SK-N-MC (cell line): ENCODE measurements around the gene H2AZ2.
"Not testable (repeated sequence)": the region's sequence is repeated elsewhere in the genome, so short reads cannot be mapped to it uniquely, and the experiment has no call there.

ENCODE experiments used
- DNase-seq: peaks from one replicate; pipeline ENCODE4 v3.0.0-alpha.2; 2011; ENCODE audit warnings: low read depth, low spot score
- H3K27ac ChIP-seq: fragments of 200-600 bp; sonication (generic); 2 replicates; pipeline ENCODE4 v1.5.1; 2016; ENCODE audit warnings: mixed run types
- H3K36me3 ChIP-seq: fragments of 200-600 bp; sonication (generic); 2 replicates; pipeline ENCODE4 v1.6.1; 2017; ENCODE audit warnings: antibody characterized with exemption, low read length, mixed read lengths; ENCODE audit not compliant: insufficient read depth
- H3K4me3 ChIP-seq: fragments of 200-600 bp; sonication (generic); 2 replicates; pipeline ENCODE4 v1.5.1; 2016
- H3K9ac ChIP-seq: fragments of 200-600 bp; sonication (generic); 2 replicates; pipeline ENCODE4 v1.8.0; 2017; ENCODE audit warnings: mixed run types, mixed read lengths; ENCODE audit not compliant: insufficient read length
- H3K9me3 ChIP-seq: fragments of 200-600 bp; sonication (generic); 2 replicates; pipeline ENCODE4 v1.6.1; 2017; ENCODE audit warnings: low read depth, mild to moderate bottlenecking, antibody characterized with exemption, low read length, moderate library complexity, mixed read lengths
- EZH2 ChIP-seq: fragments of 200-600 bp; sonication (generic); IDR thresholded peaks from one replicate; pipeline ENCODE4 v1.6.1; 2017; ENCODE audit warnings: antibody characterized with exemption
- FOXP2 ChIP-seq: optimal IDR thresholded peaks from 2 replicates; pipeline ENCODE3; 2011; ENCODE audit warnings: mild to moderate bottlenecking, moderate library complexity; ENCODE audit not compliant: insufficient read depth; ENCODE audit errors: extremely low read length, control extremely low read depth
- POLR2AphosphoS5 ChIP-seq: IDR thresholded peaks from 2 replicates; pipeline ENCODE4 v1.6.1; 2012; ENCODE audit warnings: mild to moderate bottlenecking, low read depth, low read length, borderline replicate concordance

H2AZ2 gene

DNA sequence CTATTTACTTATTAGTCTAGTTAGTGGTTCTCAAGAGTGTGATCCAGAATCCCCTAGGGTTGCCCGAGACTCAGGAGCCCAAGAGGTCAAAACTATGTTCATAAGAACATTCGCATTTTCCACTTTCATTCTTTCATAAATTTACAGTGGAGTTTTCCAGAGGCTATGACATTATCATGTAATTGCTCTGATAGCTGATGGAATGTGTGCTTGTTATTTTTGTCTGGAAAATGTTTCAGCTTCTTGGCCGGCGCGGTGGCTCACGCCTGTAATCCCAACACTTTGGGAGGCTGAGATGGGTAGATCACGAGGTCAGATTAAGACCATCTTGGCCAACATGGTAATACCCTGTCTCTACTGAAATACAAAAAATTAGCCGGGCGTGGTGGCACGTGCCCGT lies 27.4 kb upstream of the H2AZ2 start:
- DNase-seq: no peak
- Histone ChIP-seq H3K4me3 (no peak overlapping the region), H3K36me3 (peaks cover 2% of the 10 kb centered on the region), H3K9me3 (no peaks in the 10 kb centered on the region), H3K9ac (no peak overlapping the region), H3K27ac (no peak overlapping the region)
- TF ChIP-seq FOXP2 (no peak), EZH2 (no peak), POLR2AphosphoS5 (no peak; the same call in 1 of the 2 replicates)

DNA sequence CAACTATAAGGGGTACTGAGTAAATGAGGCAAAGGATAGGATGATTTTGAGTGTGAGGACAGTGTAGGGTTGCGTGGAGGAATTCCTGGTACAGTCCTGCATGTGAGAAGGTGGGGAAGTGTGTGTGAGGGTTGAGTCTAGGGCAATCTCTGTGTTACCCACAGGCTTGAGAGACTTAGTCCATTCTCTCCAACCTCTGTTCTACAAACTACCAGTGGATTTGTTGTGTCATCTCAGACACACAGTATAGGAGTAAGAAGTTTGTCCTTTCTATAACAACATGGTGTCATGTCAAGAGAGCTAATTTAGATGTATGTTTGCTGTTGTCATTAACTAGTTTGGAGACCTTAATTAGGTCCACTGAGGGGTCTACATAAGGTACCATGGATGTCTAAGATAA lies 24.9 kb upstream of the H2AZ2 start:
- no peaks in the 10 kb centered on the region for H3K9me3 ChIP-seq
- H3K27ac ChIP-seq: no peak overlapping the region
- TF ChIP-seq POLR2AphosphoS5: no peak
- no peak for TF ChIP-seq FOXP2
- TF ChIP-seq EZH2: no peak
- H3K9ac ChIP-seq: no peak overlapping the region
- no peak for DNase-seq
- no peak overlapping the region for H3K4me3 ChIP-seq
- no peaks in the 10 kb centered on the region for H3K36me3 ChIP-seq

DNA sequence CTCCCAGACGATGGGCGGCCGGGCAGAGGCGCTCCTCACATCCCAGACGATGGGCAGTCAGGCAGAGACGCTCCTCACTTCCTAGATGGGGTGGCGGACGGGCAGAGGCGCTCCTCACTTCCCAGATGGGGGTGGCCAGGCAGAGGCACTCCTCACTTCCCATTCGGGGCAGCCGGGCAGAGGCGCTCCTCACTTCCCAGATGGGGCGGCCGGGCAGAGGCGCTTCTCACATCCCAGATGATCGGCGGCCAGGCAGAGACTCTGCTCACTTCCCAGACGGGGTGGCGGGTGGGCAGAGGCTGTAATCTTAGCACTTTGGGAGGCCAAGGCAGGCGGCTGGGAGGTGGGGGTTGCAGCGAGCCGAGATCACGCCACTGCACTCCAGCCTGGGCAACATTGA lies 24.0 kb upstream of the H2AZ2 start:
- not testable (repeated sequence) for H3K9ac ChIP-seq, DNase-seq, H3K36me3 ChIP-seq

DNA sequence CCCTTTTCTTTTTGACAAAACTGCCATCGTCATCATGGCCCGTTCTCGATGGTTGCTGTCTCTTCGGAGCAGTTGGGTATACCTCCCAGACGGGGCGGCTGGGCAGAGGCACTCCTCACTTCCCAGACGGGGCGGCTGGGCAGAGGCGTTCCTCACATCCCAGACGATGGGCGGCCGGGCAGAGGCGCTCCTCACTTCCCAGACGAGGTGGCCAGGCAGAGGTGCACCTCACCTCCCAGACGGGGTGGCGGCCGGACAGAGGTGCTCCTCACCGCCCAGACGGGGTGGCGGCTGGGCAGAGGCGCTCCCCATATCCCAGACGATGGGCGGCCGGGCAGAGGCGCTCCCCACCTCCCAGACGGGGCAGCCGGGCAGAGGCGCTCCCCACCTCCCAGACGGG lies 22.9 kb upstream of the H2AZ2 start:
- not testable (repeated sequence) for H3K27ac ChIP-seq, H3K36me3 ChIP-seq, H3K4me3 ChIP-seq, H3K9me3 ChIP-seq, DNase-seq, H3K9ac ChIP-seq

More for the DNA sequence above, 24.0 kb upstream of the H2AZ2 start:
- H3K27ac ChIP-seq, H3K4me3 ChIP-seq, H3K9me3 ChIP-seq: not testable (repeated sequence)

DNA sequence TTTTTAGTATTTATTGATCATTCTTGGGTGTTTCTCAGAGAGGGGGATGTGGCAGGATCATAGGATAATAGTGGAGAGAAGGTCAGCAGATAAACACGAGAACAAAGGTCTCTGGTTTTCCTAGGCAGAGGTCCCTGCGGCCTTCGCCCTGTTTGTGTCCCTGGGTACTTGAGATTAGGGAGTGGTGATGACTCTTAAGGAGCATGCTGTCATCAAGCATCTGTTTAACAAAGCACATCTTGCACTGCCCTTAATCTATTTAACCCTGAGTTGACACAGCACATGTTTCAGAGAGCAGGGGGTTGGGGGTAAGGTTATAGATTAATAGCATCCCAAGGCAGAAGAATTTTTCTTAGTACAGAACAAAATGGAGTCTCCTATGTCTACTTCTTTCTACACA lies 22.4 kb upstream of the H2AZ2 start:
- not testable (repeated sequence) for H3K4me3 ChIP-seq, H3K9ac ChIP-seq, DNase-seq, H3K27ac ChIP-seq, H3K36me3 ChIP-seq, H3K9me3 ChIP-seq

DNA sequence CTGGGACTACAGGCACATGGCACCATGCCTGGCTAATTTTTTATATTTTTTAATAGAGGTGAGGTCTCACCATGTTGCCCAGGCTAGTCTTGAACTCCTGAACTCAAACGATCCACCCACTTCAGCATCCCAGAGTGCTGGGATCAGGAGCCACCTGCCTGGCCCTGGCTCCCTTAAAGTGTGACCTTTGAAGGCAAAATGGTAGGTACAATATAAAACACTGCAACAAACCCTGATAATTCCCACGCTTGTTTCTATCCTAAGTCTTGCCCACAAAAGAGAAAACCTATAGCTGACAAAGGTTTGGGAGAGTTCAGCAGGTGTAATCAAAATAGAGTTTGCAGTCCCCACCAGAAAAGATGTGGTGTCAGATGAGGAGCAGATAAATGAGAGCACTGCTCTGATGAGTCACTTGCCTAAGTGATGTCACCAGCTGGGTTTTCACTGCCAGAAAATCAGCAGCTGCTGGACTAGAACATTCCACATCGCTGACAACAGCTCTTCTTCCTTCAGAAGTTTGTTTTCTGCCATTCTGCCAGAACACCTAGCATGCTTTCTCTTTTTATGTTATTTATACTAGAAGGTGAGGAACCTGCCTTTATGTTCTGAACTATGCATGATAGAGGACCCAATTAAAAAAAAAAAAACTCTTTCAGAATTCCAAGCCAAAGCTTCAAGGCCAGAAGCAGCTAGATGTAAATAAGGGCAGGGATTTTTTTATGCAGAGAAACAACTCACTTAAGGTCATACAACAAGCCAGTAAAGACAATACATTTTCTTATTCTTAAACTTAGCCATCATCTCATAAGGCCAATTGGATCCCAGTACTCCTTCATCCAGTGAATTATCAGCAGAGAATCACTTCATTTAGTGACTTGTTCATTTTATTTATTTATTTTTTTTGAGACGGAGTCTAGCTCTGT lies 19.4 kb upstream of the H2AZ2 start:
- no peak for TF ChIP-seq EZH2
- TF ChIP-seq POLR2AphosphoS5: no peak
- no peak for TF ChIP-seq FOXP2
- DNase-seq: no peak
- Histone ChIP-seq H3K4me3 (no peak overlapping the region), H3K36me3 (no peaks in the 10 kb centered on the region), H3K9ac (no peak overlapping the region), H3K27ac (no peak overlapping the region), H3K9me3 (no peaks in the 10 kb centered on the region)

DNA sequence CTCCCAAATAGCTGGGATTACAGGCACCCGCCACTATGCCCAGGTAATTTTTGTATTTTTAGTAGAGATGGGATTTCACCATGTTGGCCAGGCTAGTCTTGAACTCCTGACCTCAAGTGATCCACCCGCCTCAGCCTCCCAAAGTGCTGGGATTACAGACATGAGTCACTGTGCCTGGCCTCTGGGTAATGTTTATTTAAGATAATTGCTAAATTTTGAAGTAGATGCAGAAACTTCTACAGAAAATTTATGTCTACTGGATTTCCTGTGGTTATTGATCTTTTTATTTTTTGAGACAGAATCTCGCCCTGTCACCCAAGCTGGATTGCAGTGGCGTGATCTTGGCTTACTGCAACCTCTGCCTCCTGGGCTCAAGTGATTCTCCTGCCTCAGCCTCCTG lies 14.1 kb upstream of the H2AZ2 start:
- not testable (repeated sequence) for H3K36me3 ChIP-seq, DNase-seq, H3K9me3 ChIP-seq, H3K4me3 ChIP-seq, H3K27ac ChIP-seq, H3K9ac ChIP-seq

DNA sequence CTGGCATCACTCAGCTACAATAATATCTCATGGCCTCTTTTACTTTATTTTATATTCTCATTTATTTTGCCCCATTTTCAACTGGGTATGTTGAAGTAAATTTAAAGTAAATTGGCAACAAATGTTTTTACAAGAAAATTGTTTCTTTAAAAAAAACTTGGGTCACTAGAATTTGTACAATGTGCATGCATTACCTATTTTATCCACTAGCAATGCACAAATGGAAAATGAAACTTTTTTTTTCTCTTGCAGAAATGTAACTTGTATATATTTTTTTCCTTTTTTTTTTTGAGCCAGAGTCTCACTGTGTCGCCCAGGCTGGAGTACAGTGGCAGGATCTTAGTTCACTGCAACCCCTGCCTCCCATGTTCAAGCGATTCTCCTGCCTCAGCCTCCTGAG lies 10.3 kb upstream of the H2AZ2 start:
- H3K27ac ChIP-seq: no peak overlapping the region
- TF ChIP-seq EZH2 (no peak), POLR2AphosphoS5 (no peak), FOXP2 (no peak)
- no peak overlapping the region for H3K9ac ChIP-seq
- no peaks in the 10 kb centered on the region for H3K9me3 ChIP-seq
- H3K4me3 ChIP-seq: no peak overlapping the region
- DNase-seq: no peak
- no peaks in the 10 kb centered on the region for H3K36me3 ChIP-seq

DNA sequence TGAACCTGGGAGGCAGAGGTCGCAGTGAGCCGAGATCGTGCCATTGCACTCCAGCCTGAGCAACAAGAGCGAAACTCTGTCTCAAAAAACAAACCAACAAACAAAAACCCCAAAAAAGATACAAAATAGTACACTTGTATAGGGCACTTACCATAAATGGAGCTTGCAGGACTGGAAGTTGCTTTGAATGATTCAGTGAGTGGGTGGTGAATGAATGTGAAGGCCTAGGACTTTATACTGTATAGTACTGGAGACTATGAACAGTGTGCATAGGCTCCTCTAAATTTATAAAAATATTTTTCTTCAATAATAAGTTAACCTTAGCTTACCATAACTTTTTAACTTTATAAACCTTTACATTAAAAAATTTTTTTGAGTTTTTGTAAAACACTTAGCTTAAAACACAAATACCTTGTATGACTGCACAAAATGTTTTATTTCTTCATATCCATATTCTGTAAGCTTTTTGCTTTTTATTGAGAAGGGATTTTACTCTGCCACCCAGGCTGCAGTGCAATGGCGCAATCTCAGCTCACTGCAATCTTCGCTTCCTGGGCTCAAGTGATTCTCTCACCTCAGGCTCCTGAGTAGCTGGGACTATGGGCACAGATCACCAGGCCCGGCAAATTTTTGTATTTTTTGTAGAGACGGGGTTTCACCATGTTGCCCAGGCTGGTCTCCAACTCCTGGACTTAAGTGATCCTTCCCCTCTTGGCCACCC lies 6.9 kb upstream of the H2AZ2 start:
- TF ChIP-seq EZH2 (no peak), POLR2AphosphoS5 (no peak), FOXP2 (no peak)
- Histone ChIP-seq H3K9ac (no peak overlapping the region), H3K4me3 (no peak overlapping the region), H3K9me3 (no peaks in the 10 kb centered on the region), H3K27ac (no peak overlapping the region), H3K36me3 (no peaks in the 10 kb centered on the region)
- DNase-seq: no peak
